GM23248 (cell line): ENCODE results near the gene TEKT3. TPM values are rescaled to one million over a fixed set of nuclear protein-coding genes. Genes with fewer than 3 reads are reported as not detected.

Experiments
- DNase-seq: peaks from one replicate; pipeline ENCODE4 v3.0.0-alpha.2; 2015
- H2AFZ ChIP-seq: fragments of 200-600 bp; sonication (generic); 2 replicates; pipeline ENCODE4 v1.6.1; 2016; ENCODE audit warnings: antibody characterized with exemption
- H3F3A ChIP-seq: fragments of 200-600 bp; sonication (generic); 2 replicates; pipeline ENCODE4 v1.6.1; 2016; ENCODE audit warnings: mild to moderate bottlenecking, antibody characterized with exemption, mixed run types; ENCODE audit not compliant: insufficient read depth
- H3K27ac ChIP-seq: fragments of 200-600 bp; sonication (generic); 2 replicates; pipeline ENCODE4 v1.5.1; 2016; ENCODE audit warnings: mild to moderate bottlenecking
- H3K27me3 ChIP-seq: fragments of 200-600 bp; sonication (generic); replicated peaks from 2 replicates; pipeline ENCODE4 v1.6.1; 2016; ENCODE audit warnings: mild to moderate bottlenecking; ENCODE audit not compliant: insufficient read depth
- H3K36me3 ChIP-seq: fragments of 200-600 bp; sonication (generic); 2 replicates; pipeline ENCODE4 v1.6.1; 2016; ENCODE audit warnings: low read depth, mild to moderate bottlenecking
- H3K4me1 ChIP-seq: fragments of 200-600 bp; sonication (generic); 2 replicates; pipeline ENCODE4 v1.6.1; 2016; ENCODE audit warnings: mild to moderate bottlenecking; ENCODE audit not compliant: insufficient read depth
- H3K4me2 ChIP-seq: fragments of 200-600 bp; sonication (generic); one replicate; pipeline ENCODE4 v1.6.1; 2016; ENCODE audit warnings: mild to moderate bottlenecking; ENCODE audit not compliant: unreplicated experiment
- H3K4me3 ChIP-seq: fragments of 200-600 bp; sonication (generic); 2 replicates; pipeline ENCODE4 v1.5.1; 2016; ENCODE audit warnings: mild to moderate bottlenecking
- H3K79me2 ChIP-seq: fragments of 200-600 bp; sonication (generic); 2 replicates; pipeline ENCODE4 v1.6.1; 2016; ENCODE audit warnings: mild to moderate bottlenecking; ENCODE audit not compliant: insufficient read depth
- H3K9ac ChIP-seq: fragments of 200-600 bp; sonication (generic); 2 replicates; pipeline ENCODE4 v1.6.1; 2016; ENCODE audit warnings: mild to moderate bottlenecking
- H3K9me2 ChIP-seq: fragments of 200-600 bp; sonication (generic); 2 replicates; pipeline ENCODE4 v1.6.1; 2016; ENCODE audit warnings: mixed run types, mild to moderate bottlenecking, moderate library complexity; ENCODE audit not compliant: insufficient read depth
- H3K9me3 ChIP-seq: fragments of 200-600 bp; sonication (generic); one replicate; pipeline ENCODE4 v1.6.1; 2017; ENCODE audit warnings: low read depth
- H4K20me1 ChIP-seq: fragments of 200-600 bp; sonication (generic); 2 replicates; pipeline ENCODE4 v1.6.0; 2016; ENCODE audit not compliant: insufficient read depth
- EZH2 ChIP-seq: fragments of 200-600 bp; sonication (generic); IDR thresholded peaks from 2 replicates; pipeline ENCODE4 v1.6.1; 2018; ENCODE audit warnings: antibody characterized with exemption, mild to moderate bottlenecking; ENCODE audit not compliant: insufficient read depth, poor library complexity, severe bottlenecking
- EZH2phosphoT487 ChIP-seq: fragments of 200-600 bp; sonication (generic); IDR thresholded peaks from 2 replicates; pipeline ENCODE4 v1.6.1; 2018; ENCODE audit warnings: antibody characterized with exemption, moderate library complexity, mild to moderate bottlenecking, low read depth; ENCODE audit not compliant: insufficient read depth
- WGBS, 2 experiments: methylation state at CpG; one replicate each; pipeline ENCODE4 v1.1.6; 2015 to 2017; ENCODE audit warnings: low lambda C conversion rate in 2 of 2, low coverage in 1 of 2; ENCODE audit errors: missing lambda C conversion rate in 2 of 2; 5-methylcytosine and 5-hydroxymethylcytosine counted together
- in situ Hi-C: fragments of 300-500 bp; cut with MboI; formaldehyde crosslinking; loops from 2 replicates; pipeline ENCODE4 v1.15.0; 2020
- polyA plus RNA-seq: library from polyadenylated mRNA; unstranded; fragments of >200 nt; fragmentation: Nextera tagmentation; extraction: Ambion mirVana; gene quantifications from 2 replicates; pipeline ENCODE4 v1.2.1, GENCODE V29; 2016
- total RNA-seq: library from RNA; depleted of rRNA; stranded (reverse); fragments of >200 nt; shearing (Covaris generic); gene quantifications from 2 replicates; pipeline ENCODE4 v1.2.3, GENCODE V29; 2014

Gene TEKT3
- total and polyA plus RNA-seq, 2 experiments from 2014 or later = not detected

DNA sequence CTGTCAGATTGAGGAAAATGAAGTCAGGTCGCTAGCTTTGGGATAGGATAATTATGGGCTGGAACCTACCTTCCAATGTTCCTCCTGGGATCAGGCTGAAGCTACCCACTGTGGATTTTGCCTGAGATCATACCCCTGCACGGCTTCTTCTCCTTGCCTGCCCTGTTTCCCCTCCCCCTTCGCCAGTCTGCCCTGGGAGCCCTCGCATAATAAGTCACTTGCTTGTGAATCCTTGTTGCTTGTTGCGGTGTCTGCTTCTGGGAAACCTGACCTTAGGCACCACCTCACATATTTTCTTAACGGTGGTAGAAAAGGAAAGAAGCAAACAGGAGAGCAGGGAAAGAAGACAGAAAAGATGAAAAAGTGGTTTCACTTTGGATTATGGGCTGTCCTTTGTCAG lies 63.0 kb downstream of the TEKT3 start:
- in situ Hi-C loops = no loop called here
- H3K27ac ChIP-seq = peak overlapping the region; percentile 86
- no peaks in the 10 kb centered on the region for H3K9me2 ChIP-seq
- H3K4me3 ChIP-seq = peak overlapping the region; percentile 56
- H2AFZ ChIP-seq = peak overlapping the region; percentile 44
- H3K27me3 ChIP-seq = no peaks in the 10 kb centered on the region
- no peaks in the 10 kb centered on the region for H3K9me3 ChIP-seq
- WGBS, 2 experiments = 6 to 10% methylated on average over 6 of the region's 6 CpGs
- H3K4me1 ChIP-seq = peaks cover 24% of the 10 kb centered on the region
- peak overlapping the region; percentile 74 for H3K9ac ChIP-seq
- TF ChIP-seq EZH2phosphoT487 (no peak), EZH2 (no peak)
- no peaks in the 10 kb centered on the region for H3K79me2 ChIP-seq
- H3K36me3 ChIP-seq = no peaks in the 10 kb centered on the region
- no peak for DNase-seq
- H3K4me2 ChIP-seq = peak overlapping the region; percentile 70
- peaks cover 36% of the 10 kb centered on the region for H3F3A ChIP-seq
- no peaks in the 10 kb centered on the region for H4K20me1 ChIP-seq

DNA sequence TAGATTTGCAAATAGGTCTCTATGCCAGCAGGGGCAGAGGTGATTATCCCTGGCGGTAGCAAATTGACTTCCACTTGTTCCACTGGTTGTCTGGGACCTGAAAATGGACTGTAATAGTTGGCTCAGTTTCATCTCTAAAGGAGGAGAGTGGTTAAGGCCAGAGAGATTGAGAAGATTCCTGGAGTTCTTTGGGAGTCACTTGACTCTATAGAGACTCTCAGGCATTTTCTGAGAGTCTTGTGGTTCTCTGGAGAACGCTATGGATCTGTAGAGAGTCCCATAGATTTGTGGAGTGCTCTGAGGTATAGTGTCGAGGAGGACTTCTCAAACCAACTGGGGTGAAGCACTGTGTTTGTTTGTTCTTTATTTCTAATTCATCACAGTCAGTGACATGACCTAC lies 67.4 kb downstream of the TEKT3 start:
- H3K36me3 ChIP-seq = no peaks in the 10 kb centered on the region
- 0 out of 2 replicates have a peak overlapping the region, but pooled peaks have one; percentile 39 for H3K9ac ChIP-seq
- no peaks in the 10 kb centered on the region for H4K20me1 ChIP-seq
- no peak overlapping the region for H3K4me2 ChIP-seq
- peaks cover 33% of the 10 kb centered on the region for H3F3A ChIP-seq
- TF ChIP-seq EZH2 (no peak), EZH2phosphoT487 (no peak)
- no peak for DNase-seq
- H3K79me2 ChIP-seq = no peaks in the 10 kb centered on the region
- H3K9me2 ChIP-seq = no peaks in the 10 kb centered on the region
- WGBS, 2 experiments = 93 to 95% methylated on average over 3 of the region's 3 CpGs
- no peaks in the 10 kb centered on the region for H3K9me3 ChIP-seq
- no peak overlapping the region for H3K4me3 ChIP-seq
- in situ Hi-C loops = no loop called here
- H3K27me3 ChIP-seq = no peaks in the 10 kb centered on the region
- H2AFZ ChIP-seq = no peak overlapping the region
- H3K27ac ChIP-seq = no peak overlapping the region
- H3K4me1 ChIP-seq = peaks cover 37% of the 10 kb centered on the region

DNA sequence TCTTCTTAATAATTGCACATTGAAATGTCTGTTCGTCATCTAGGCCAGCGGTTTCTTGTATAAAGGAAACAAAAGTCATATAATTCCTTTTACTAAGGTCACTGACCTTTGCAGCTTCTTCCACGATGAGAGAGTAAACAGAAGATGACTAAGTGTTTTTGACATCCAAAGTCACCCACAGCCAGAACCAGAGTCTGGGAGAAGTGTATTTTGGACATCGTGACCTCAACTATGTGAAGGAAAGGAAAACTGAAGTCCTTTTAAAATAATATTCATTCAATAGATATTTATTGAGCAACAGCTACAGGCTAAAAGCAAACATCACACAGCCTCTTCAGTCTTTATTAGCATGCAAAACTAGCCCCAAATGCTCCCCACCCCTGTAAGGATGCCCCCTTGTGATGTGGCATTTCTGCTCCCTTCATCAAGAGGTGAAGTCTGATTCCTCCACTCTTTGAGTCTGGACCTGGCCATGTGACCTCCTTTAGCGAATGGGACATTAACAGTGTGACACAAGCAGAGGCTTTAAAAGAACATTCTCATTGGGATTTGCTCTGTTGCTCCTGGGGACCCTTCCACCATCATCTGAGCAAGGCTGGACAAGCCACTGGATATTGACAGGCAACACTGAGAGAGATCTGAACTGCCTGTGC lies 68.1 kb downstream of the TEKT3 start:
- Histone ChIP-seq H3K36me3 (no peaks in the 10 kb centered on the region), H3K27ac (peak overlapping the region; percentile 80), H3K4me3 (no peak overlapping the region), H3K79me2 (no peaks in the 10 kb centered on the region), H2AFZ (no peak overlapping the region), H3K4me2 (peak overlapping the region; percentile 15), H3K9ac (peak overlapping the region; percentile 39), H3K9me2 (no peaks in the 10 kb centered on the region), H3K4me1 (peaks cover 31% of the 10 kb centered on the region), H3F3A (peaks cover 27% of the 10 kb centered on the region), H3K9me3 (no peaks in the 10 kb centered on the region), H4K20me1 (no peaks in the 10 kb centered on the region), H3K27me3 (peaks cover 4% of the 10 kb centered on the region; the same call in 1 of the 2 replicates)
- peak; percentile 97 for DNase-seq
- 20 to 22% methylated on average over 5 of the region's 5 CpGs for WGBS, 2 experiments
- TF ChIP-seq EZH2phosphoT487 = peak; percentile 84; the same call in 1 of the 2 replicates
- TF ChIP-seq EZH2 = no peak
- in situ Hi-C loops = no loop called here

DNA sequence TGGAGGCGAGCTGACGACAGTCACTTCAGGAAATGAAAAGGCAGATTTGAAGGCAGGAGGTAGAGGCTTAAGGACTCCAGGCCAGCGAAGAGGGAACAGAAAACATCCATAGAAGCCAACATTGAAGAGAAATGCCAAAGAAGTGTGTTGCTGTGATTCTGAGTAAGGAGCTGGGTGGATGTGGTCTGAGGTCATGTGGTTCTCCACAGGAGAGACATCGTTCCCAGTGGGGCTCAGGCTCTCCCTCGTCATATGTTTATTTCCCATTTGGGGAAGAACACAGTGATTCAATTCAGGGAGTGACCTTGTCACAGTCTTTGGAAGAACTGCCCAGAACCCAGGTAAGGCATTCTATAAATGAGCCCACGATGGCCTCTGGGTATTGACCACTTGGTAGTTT lies 69.7 kb downstream of the TEKT3 start:
- H3K79me2 ChIP-seq = no peaks in the 10 kb centered on the region
- H3K36me3 ChIP-seq = no peaks in the 10 kb centered on the region
- no peak overlapping the region for H3K4me2 ChIP-seq
- no peak overlapping the region for H3K9ac ChIP-seq
- peaks cover 20% of the 10 kb centered on the region for H3F3A ChIP-seq
- H4K20me1 ChIP-seq = no peaks in the 10 kb centered on the region
- 73 to 78% methylated on average over 6 of the region's 6 CpGs for WGBS, 2 experiments
- peaks cover 25% of the 10 kb centered on the region for H3K4me1 ChIP-seq
- no peak overlapping the region for H3K27ac ChIP-seq
- DNase-seq = peak; percentile 62
- in situ Hi-C loops = no loop called here
- H3K9me2 ChIP-seq = no peaks in the 10 kb centered on the region
- TF ChIP-seq EZH2 = no peak
- no peak for TF ChIP-seq EZH2phosphoT487
- H3K9me3 ChIP-seq = no peaks in the 10 kb centered on the region
- H2AFZ ChIP-seq = no peak overlapping the region
- H3K4me3 ChIP-seq = no peak overlapping the region
- peaks cover 7% of the 10 kb centered on the region; the same call in 1 of the 2 replicates for H3K27me3 ChIP-seq
